BJ (cell line): ENCODE data around the gene MAD2L1BP. TPM values are rescaled to one million over a fixed set of nuclear protein-coding genes. Genes with fewer than 3 reads are reported as not detected.

Experiments
- CTCF ChIA-PET: fragments of 350-600 bp; formaldehyde crosslinking; extraction: SDS; loops from one replicate; lab custom pipeline; 2021; ENCODE audit warnings: antibody characterized with exemption, inconsistent platforms; lab: Yijun Ruan, JAX
- POLR2A ChIA-PET: fragments of 300-600 bp; sonication (Branson Sonifier 250); formaldehyde crosslinking; extraction: SDS; loops from one replicate; lab custom pipeline; 2021; ENCODE audit warnings: antibody characterized with exemption; lab: Charles Lee
- DNase-seq: peaks from one replicate; pipeline ENCODE4 v3.0.0-alpha.2; 2011; ENCODE audit warnings: low read depth
- H3K27me3 ChIP-seq: 2 replicates; pipeline ENCODE4 v1.6.0; 2011; ENCODE audit warnings: low read length; ENCODE audit not compliant: control insufficient read depth, insufficient read depth
- H3K36me3 ChIP-seq: 2 replicates; pipeline ENCODE4 v1.5.1; 2011; ENCODE audit warnings: low read length; ENCODE audit not compliant: control insufficient read depth, insufficient read depth
- H3K4me3 ChIP-seq: 2 replicates; pipeline ENCODE4 v1.5.1; 2011; ENCODE audit warnings: low read depth, mild to moderate bottlenecking, control low read depth, low read length
- polyA plus RNA-seq: library from polyadenylated mRNA; depleted of rRNA; stranded (reverse); fragments of >200 nt; gene quantifications from 2 replicates; pipeline ENCODE4 v1.2.3, GENCODE V29; 2011
- TF ChIP-seq, protein P1 (sequence below): IDR thresholded peaks from 2 replicates; pipeline ENCODE4 v1.5.1; 2011; ENCODE audit warnings: low read depth, mild to moderate bottlenecking, control low read depth, inconsistent platforms, low read length, moderate library complexity; ENCODE audit not compliant: insufficient read depth

The MAD2L1BP gene
- polyA plus RNA-seq, 1 experiment: 39.3 TPM

DNA sequence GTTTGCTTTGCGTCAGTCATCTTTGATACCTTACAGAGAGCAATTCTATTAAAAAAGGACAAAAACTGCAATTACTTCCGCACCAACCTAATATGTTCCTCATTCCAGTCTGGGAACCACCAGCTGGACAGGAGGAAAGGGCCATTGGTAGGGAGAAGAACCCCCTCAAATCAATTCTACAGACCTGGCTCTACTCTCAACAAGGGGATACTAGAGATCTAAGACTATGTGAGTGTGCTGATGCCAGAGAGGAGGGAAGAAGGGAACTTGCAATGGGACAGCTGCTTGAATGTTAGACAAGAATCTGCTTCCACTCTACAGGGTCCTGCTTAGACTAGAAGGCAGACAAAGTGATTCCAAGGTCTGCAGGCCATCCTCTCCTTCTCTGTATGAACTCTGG, 38.7 kb downstream of the MAD2L1BP start:
- ChIA-PET CTCF (interaction anchor here (1.1 to 1.6 kb wide), 2 partner anchors 66 to 84 kb away, joined by 3 to 6 read pairs; no protein-coding TSS in a partner anchor), POLR2A (no interaction called here)
- no peak for DNase-seq

GRCh38 chr6:43674921-43675320, 39.3 kb downstream of the MAD2L1BP start:
- H3K4me3 ChIP-seq: no peak overlapping the region
- peaks cover 49% of the 10 kb centered on the region for H3K36me3 ChIP-seq
- no peaks in the 10 kb centered on the region for H3K27me3 ChIP-seq
- no peak for DNase-seq
- CTCF ChIA-PET: interaction anchor here (1.0 to 1.1 kb wide), 2 partner anchors 84 to 100 kb away, joined by 3 to 4 read pairs; no protein-coding TSS in a partner anchor
- TF ChIP-seq, protein P1, sequence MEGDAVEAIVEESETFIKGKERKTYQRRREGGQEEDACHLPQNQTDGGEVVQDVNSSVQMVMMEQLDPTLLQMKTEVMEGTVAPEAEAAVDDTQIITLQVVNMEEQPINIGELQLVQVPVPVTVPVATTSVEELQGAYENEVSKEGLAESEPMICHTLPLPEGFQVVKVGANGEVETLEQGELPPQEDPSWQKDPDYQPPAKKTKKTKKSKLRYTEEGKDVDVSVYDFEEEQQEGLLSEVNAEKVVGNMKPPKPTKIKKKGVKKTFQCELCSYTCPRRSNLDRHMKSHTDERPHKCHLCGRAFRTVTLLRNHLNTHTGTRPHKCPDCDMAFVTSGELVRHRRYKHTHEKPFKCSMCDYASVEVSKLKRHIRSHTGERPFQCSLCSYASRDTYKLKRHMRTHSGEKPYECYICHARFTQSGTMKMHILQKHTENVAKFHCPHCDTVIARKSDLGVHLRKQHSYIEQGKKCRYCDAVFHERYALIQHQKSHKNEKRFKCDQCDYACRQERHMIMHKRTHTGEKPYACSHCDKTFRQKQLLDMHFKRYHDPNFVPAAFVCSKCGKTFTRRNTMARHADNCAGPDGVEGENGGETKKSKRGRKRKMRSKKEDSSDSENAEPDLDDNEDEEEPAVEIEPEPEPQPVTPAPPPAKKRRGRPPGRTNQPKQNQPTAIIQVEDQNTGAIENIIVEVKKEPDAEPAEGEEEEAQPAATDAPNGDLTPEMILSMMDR: no peak
- POLR2A ChIA-PET: no interaction called here

More for the DNA sequence above, 38.7 kb downstream of the MAD2L1BP start:
- TF ChIP-seq, protein P1: no peak
- H3K36me3 ChIP-seq: peaks cover 49% of the 10 kb centered on the region
- H3K27me3 ChIP-seq: no peaks in the 10 kb centered on the region
- no peak overlapping the region for H3K4me3 ChIP-seq

- POLR2A ChIA-PET: no interaction called here
Observed at GRCh38 chr6:43676962-43677606, 41.4 kb downstream of the MAD2L1BP start.

DNA sequence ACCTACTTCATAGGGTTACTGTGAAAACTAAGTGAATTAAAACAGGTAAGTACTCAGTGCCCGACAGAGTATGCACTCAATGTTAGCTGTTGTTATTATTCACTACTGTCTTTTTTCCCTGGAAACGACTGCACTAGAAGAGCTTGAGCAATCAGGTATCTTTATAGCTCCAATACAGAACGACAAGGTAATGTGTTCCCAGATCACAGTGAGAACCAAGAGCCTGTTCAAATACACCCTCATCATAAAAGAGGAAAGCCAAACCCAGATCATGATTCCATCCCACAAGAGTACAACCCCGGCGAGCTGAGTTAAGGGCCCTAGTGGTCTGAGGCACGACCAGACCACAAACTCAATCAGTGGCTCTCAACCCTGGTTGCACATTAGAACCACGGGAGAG, 42.1 kb downstream of the MAD2L1BP start:
- POLR2A ChIA-PET: no interaction called here
- no peaks in the 10 kb centered on the region for H3K27me3 ChIP-seq
- no peak for DNase-seq
- no peak overlapping the region for H3K4me3 ChIP-seq
- CTCF ChIA-PET: interaction anchor here (1.3 to 6.3 kb wide), 3 partner anchors 9 to 91 kb away, joined by 4 to 35 read pairs (median 7); partner anchors contain the start of gene MRPS18A
- TF ChIP-seq, protein P1: no peak
- peaks cover 39% of the 10 kb centered on the region for H3K36me3 ChIP-seq

More at GRCh38 chr6:43676962-43677606, 41.4 kb downstream of the MAD2L1BP start:
- CTCF ChIA-PET: interaction anchor here (1.3 to 6.3 kb wide), 3 partner anchors 9 to 92 kb away, joined by 4 to 35 read pairs (median 7); partner anchors contain the start of gene MRPS18A
- H3K36me3 ChIP-seq: peaks cover 41% of the 10 kb centered on the region
- no peak overlapping the region for H3K4me3 ChIP-seq
- H3K27me3 ChIP-seq: no peaks in the 10 kb centered on the region
- DNase-seq: no peak
- TF ChIP-seq, protein P1: no peak

DNA sequence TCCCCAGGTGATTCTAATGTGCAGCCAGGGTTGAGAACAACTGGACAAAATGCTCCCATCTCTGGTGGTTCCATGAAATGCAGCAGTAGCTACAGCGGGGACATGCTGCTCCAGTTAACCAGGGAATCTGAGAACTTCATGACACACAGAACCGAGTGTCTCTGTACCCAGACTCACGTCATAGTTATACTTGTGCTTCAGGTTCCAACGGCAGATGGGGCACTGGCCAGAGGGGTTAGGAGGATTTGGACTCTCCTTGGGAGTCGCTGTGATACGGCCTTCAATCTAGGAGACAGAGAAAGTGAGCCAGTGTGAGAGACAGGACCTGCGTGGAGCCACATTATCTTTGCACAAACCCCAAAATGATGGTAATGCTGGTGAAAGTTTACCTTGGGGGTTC, 42.7 kb downstream of the MAD2L1BP start:
- Histone ChIP-seq H3K27me3 (no peaks in the 10 kb centered on the region), H3K36me3 (peaks cover 36% of the 10 kb centered on the region), H3K4me3 (no peak overlapping the region)
- DNase-seq: no peak
- CTCF ChIA-PET: interaction anchor here (1.9 to 6.3 kb wide), 2 partner anchors 9 to 10 kb away, joined by 7 to 35 read pairs; partner anchors contain the start of gene MRPS18A
- TF ChIP-seq, protein P1: no peak
- POLR2A ChIA-PET: no interaction called here
